Small intestine (tissue), 7 donors: ENCODE results near the gene UCN3. TPM values are rescaled to one million over a fixed set of nuclear protein-coding genes. Genes with fewer than 3 reads are reported as not detected.

ENCODE experiments used
- DNase-seq, 2 donors: peaks; one replicate each; pipeline versions ENCODE4 v3.0.0 to v3.0.0-alpha.2; 2013
- FAIRE-seq: peaks from 2 replicates; lab custom pipeline; 2012; peaks lifted over from hg19 to GRCh38; lab: Jason Lieb, UNC
- H3K27ac ChIP-seq, 3 donors: one replicate each; pipeline ENCODE4 v1.5.1; 2013; ENCODE audit warnings: low read length in 2 of 3, mild to moderate bottlenecking in 2 of 3, control low read depth in 1 of 3, inconsistent platforms in 1 of 3, low read depth in 1 of 3, moderate library complexity in 1 of 3
- H3K27me3 ChIP-seq, 3 donors: one replicate each; pipeline ENCODE4 v1.6.1; 2013; ENCODE audit warnings: low read length in 3 of 3, inconsistent platforms in 1 of 3; ENCODE audit not compliant: control insufficient read depth in 3 of 3, insufficient read depth in 3 of 3
- H3K36me3 ChIP-seq, 3 donors: one replicate each; pipeline ENCODE4 v1.6.1; 2013; ENCODE audit warnings: low read length in 3 of 3, inconsistent platforms in 1 of 3, low read depth in 1 of 3, mild to moderate bottlenecking in 1 of 3, moderate library complexity in 1 of 3; ENCODE audit not compliant: control insufficient read depth in 3 of 3, insufficient read depth in 2 of 3
- H3K4me1 ChIP-seq, 3 donors: one replicate each; pipeline ENCODE4 v1.6.1; 2013; ENCODE audit warnings: low read length in 2 of 3, inconsistent platforms in 1 of 3, low read depth in 1 of 3, mild to moderate bottlenecking in 1 of 3, moderate library complexity in 1 of 3; ENCODE audit not compliant: control insufficient read depth in 3 of 3, insufficient read depth in 2 of 3
- H3K4me3 ChIP-seq, 3 donors: one replicate each; pipeline ENCODE4 v1.5.1; 2013; ENCODE audit warnings: low read length in 3 of 3, control low read depth in 1 of 3, inconsistent platforms in 1 of 3, low read depth in 1 of 3, mild to moderate bottlenecking in 1 of 3, moderate library complexity in 1 of 3
- H3K9me3 ChIP-seq, 2 donors: one replicate each; pipeline ENCODE4 v1.6.1; 2013; ENCODE audit warnings: low read depth in 1 of 2, low read length in 1 of 2; ENCODE audit not compliant: control insufficient read depth in 2 of 2, insufficient read depth in 1 of 2
- WGBS, 3 donors: extraction: QIAGEN DNeasy Blood & Tissue Kit; methylation state at CpG; one replicate each; pipeline ENCODE4 v1.1.7; 2013; 5-methylcytosine and 5-hydroxymethylcytosine counted together
- polyA plus RNA-seq, 4 donors: library from polyadenylated mRNA; stranded (reverse) in 3 of 4; unstranded in 1 of 4; fragments of 200-250 nt in 3 of 4; fragments of 120-200 nt in 1 of 4; gene quantifications; one replicate each; pipeline versions ENCODE4 v1.2.1 to v1.2.3, GENCODE V29; 2013
- donor health status: healthy with polysubstance abuse.
- donor health status: control.
- donor health status: control.
- donor health status: Bipolar disorder and iron deficiency.
- donor health status: healthy.

The UCN3 gene
- polyA plus RNA-seq, 4 donors, result 1.9 to 5.8 (median 3.0) TPM

DNA sequence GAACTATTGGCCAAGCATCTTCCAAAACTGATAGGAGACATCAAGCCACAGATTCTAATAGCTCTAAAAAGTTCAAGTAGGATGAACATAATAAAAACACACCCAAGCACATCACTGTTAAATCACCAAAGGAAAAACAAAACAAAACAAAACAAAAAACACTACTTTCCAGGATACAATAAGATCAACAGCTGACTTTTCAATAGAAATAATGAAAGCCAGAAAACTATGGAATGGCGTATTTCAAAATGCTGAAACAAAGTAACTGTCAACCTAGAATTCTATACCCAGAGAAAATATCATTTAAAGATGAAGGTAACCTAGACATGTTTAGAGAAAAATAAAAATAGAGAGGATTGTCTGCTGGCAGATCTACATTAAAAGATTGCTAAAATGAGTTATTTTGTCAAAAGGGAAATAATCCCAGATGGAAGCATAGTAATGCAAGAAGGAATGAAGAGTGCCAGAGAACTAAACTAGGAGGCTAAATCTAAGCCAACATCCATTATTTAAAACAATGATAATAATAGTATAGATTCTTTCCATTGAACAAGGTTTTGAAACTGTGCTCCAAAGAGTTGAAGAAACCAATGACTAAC, 25.9 kb downstream of the UCN3 start:
- H3K27ac ChIP-seq, result no peak overlapping the region
- H3K36me3 ChIP-seq, result peaks cover 0 to 35% (median 14%) of the 10 kb centered on the region in 3 donors
- WGBS, 3 donors, result 92 to 100% (median 96%) methylated on average over 1 of the region's 1 CpG
- H3K4me3 ChIP-seq, result no peak overlapping the region
- DNase-seq (no peak), FAIRE-seq (no peak)
- H3K4me1 ChIP-seq, result no peaks in the 10 kb centered on the region
- H3K27me3 ChIP-seq, result no peaks in the 10 kb centered on the region
- H3K9me3 ChIP-seq, result peaks cover 2 to 16% of the 10 kb centered on the region in 2 donors

DNA sequence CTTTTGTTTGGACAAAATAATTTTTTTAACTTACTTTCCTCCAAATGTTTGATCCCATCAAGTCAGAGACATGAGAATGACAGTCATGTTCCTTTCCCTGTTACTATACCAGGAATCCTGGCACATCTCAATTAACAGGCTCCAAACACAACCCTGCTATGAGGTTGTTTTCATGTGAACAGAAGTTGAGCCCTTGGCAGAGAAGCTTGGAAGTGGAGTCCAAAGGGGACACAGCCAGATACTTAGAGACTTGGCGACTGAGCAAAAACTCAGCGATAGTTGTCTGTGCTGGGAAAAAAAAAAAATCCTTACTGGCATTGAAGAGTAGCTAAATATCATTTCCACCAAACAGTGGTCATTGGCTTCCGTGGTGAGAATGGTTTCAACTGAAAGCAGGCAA, 27.0 kb downstream of the UCN3 start:
- Histone ChIP-seq H3K4me3 (no peak overlapping the region), H3K4me1 (no peaks in the 10 kb centered on the region), H3K36me3 (peaks cover 0 to 30% (median 14%) of the 10 kb centered on the region in 3 donors), H3K9me3 (peaks cover 2 to 16% of the 10 kb centered on the region in 2 donors), H3K27ac (no peak overlapping the region), H3K27me3 (no peaks in the 10 kb centered on the region)
- no peak for FAIRE-seq
- no peak for DNase-seq
- WGBS, 3 donors, result 89 to 95% (median 89%) methylated on average over 3 of the region's 3 CpGs

DNA sequence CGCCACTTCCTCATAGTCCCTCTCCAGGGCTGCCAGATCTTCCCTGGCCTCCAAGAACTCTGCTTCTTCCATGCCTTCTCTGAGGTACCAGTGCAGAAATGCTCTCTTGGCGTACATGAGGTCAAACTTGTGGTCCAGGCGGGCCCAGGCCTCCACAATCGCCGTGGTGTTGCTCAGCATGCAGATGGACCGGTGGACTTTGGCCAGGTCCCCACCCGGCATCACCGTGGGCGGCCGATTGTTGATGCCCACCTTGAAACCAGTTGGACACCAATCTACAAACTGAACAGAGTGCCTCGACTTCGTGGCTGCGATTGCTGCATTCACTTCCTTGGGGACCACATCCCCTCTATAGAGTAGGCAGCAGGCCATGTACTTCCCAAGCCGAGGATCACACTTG, 28.8 kb downstream of the UCN3 start:
- FAIRE-seq (no peak), DNase-seq (no peak)
- no peaks in the 10 kb centered on the region for H3K4me1 ChIP-seq
- no peak overlapping the region for H3K27ac ChIP-seq
- H3K36me3 ChIP-seq, result peaks cover 0 to 29% (median 14%) of the 10 kb centered on the region in 3 donors
- 88 to 92% (median 92%) methylated on average over 14 of the region's 14 CpGs for WGBS, 3 donors
- peaks cover 2 to 16% of the 10 kb centered on the region in 2 donors for H3K9me3 ChIP-seq
- no peak overlapping the region for H3K4me3 ChIP-seq
- H3K27me3 ChIP-seq, result peaks cover 0 to 2% (median 0%) of the 10 kb centered on the region in 3 donors

DNA sequence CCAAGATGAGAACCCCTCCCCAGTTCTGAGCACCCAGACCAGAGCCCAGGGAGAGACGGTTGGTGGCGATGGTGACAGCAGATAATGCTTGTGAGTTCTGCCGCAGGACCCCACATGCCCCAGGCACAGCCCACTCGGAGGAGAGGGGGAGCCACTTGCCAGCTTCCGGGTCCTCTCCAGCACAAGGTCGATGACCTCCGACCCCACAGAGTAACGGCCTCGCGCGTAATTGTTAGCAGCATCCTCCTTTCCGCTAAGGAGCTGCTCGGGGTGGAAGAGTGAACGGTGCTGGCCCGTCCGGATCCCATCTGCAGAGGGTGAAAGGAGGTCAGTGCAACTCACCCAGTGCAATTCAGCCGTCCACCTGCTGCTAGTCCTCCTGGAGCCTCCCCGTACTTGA, 30.4 kb downstream of the UCN3 start:
- no peak for DNase-seq
- no peaks in the 10 kb centered on the region for H3K4me1 ChIP-seq

DNA sequence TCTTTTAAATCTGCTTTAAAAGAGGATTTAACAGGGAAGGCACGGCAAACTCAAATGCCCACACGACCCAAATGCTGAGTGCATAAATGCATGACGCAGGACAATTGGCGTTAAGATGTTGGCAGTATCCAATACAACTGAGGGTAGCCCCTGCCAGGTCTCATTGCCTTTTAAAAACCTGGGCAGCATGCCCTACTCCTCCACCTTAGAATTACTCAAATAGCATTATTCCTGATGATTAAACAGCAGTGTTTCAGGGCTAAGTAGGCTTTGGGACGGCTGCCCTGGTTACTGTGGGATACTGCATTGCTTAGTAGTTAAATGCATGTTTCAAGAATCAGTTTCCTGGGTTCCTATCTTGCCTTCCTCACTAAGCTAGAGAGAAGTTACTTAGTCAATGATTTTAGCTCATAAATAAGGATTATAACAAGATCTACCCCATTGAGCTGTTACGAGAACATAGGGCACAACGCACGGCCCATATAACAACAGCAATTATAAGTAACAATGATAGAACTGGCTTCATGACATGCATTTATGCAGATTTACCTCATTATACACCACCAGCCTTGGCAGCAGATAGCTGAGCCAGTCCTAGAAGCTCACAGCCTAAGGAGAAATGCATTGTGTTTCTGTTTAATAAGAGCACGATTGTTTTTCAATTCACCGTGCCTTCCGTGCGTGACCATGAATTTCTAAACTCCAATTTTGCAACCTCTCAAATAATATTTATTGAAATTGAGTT, 32.0 kb downstream of the UCN3 start:
- DNase-seq, result no peak

More for the DNA sequence above, 30.4 kb downstream of the UCN3 start:
- WGBS, 3 donors, result 91 to 95% (median 94%) methylated on average over 18 of the region's 18 CpGs
- Histone ChIP-seq H3K27ac (no peak overlapping the region), H3K27me3 (peaks cover 0 to 2% (median 0%) of the 10 kb centered on the region in 3 donors), H3K9me3 (peaks cover 2 to 16% of the 10 kb centered on the region in 2 donors), H3K36me3 (peaks cover 0 to 27% (median 16%) of the 10 kb centered on the region in 3 donors), H3K4me3 (no peak overlapping the region)
- FAIRE-seq, result no peak

DNA sequence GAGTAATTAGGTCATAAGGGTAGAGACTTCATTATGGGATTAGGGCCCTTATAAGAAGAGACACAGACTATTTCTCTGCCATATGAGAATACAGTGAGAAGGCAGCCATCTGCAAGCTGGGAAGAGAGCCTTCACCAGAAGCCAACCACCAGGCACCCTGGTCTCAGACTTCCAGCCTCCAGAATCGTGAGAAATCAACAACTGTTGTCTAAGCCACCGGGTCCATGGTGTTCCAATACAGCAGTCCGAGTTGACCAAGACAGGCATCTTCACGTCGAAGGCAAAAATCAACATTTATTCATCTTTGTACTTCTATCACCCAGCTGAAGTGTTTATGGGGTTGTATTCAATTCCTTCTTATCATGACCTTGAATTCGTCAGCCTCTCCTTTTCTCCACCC, 34.6 kb downstream of the UCN3 start:
- no peak overlapping the region for H3K27ac ChIP-seq
- no peak for FAIRE-seq
- no peaks in the 10 kb centered on the region for H3K9me3 ChIP-seq
- WGBS, 3 donors, result 55 to 71% (median 68%) methylated on average over 6 of the region's 6 CpGs
- DNase-seq, result no peak
- peaks cover 0 to 4% (median 0%) of the 10 kb centered on the region in 3 donors for H3K4me1 ChIP-seq
- H3K27me3 ChIP-seq, result peaks cover 0 to 2% (median 0%) of the 10 kb centered on the region in 3 donors
- H3K4me3 ChIP-seq, result no peak overlapping the region
- peaks cover 0 to 14% (median 10%) of the 10 kb centered on the region in 3 donors for H3K36me3 ChIP-seq

More for the DNA sequence above, 32.0 kb downstream of the UCN3 start:
- no peak for FAIRE-seq
- H3K27ac ChIP-seq, result no peak overlapping the region
- 87 to 95% (median 90%) methylated on average over 12 of the region's 12 CpGs for WGBS, 3 donors
- no peak overlapping the region for H3K4me3 ChIP-seq
- H3K9me3 ChIP-seq, result peaks cover 0 to 11% of the 10 kb centered on the region in 2 donors
- H3K4me1 ChIP-seq, result no peaks in the 10 kb centered on the region
- peaks cover 0 to 27% (median 18%) of the 10 kb centered on the region in 3 donors for H3K36me3 ChIP-seq
- peaks cover 0 to 2% (median 0%) of the 10 kb centered on the region in 3 donors for H3K27me3 ChIP-seq

DNA sequence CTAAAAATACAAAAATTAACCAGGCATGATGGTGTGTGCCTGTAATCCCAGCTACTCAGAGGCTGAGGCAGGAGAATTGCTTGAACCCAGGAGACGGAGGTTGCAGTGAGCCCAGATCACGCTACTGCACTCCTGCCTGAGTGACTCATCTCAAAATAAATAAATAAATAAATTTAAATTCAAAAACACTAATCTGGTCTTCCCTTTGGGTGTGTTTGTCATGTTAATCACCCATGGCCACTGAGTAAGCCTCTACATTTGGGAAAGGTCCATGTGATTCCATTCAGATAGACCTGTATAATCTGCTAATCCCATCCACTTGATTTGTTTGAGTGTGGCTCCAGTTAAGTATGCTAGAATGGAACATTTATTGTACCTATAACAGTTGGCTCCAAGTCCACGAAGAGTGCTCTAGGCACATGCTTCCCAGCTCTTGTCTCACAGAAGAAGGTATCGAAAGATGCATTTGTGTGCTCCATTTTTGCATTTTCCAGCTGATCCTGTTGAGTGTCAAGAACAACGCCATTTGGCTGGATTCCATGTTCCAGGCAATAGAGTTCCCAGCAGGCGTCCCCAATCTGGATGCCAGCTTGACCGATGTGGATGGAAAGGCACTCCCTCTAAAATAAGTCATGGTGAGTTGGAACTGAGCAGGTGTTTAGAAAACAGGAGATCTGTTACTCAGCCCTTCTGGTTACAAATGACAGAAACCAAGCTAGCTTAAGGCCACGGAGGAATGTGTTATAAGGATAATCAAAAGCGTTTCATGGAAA, 35.9 kb downstream of the UCN3 start:
- WGBS, 3 donors, result 88 to 93% (median 89%) methylated on average over 9 of the region's 9 CpGs
- FAIRE-seq (no peak), DNase-seq (no peak)
- Histone ChIP-seq H3K9me3 (no peaks in the 10 kb centered on the region), H3K4me3 (no peak overlapping the region), H3K36me3 (peaks cover 0 to 5% (median 5%) of the 10 kb centered on the region in 3 donors), H3K27ac (no peak overlapping the region), H3K4me1 (peaks cover 0 to 4% (median 0%) of the 10 kb centered on the region in 3 donors), H3K27me3 (peaks cover 0 to 2% (median 0%) of the 10 kb centered on the region in 3 donors)

DNA sequence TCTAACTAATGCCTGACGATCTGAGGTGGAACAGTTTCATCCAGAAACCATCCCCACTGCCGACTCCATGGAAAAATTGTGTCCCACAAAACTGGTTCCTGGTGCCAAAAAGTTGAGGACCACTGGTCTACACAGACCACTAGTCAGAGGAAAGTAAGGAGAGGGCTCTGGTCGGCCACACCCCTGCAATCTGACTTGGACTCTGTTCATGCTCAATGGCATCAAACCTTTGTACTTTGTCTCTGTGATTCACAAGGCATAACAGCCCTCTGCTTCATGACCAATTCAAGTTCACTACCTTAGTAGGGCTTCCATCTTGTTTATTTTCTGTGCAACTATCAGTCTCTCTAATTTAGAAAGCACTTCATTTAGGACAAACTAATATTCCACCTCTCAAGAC, 38.0 kb downstream of the UCN3 start:
- peaks cover 0 to 4% (median 0%) of the 10 kb centered on the region in 3 donors for H3K4me1 ChIP-seq
- peak; percentile 85 to 92 for DNase-seq
- H3K4me3 ChIP-seq, result peak overlapping the region in 2 of 3 donors; percentile 30 to 59
- WGBS, 3 donors, result 48 to 76% (median 57%) methylated on average over 3 of the region's 3 CpGs
- peaks cover 0 to 2% (median 0%) of the 10 kb centered on the region in 3 donors for H3K27me3 ChIP-seq
- no peak for FAIRE-seq
- peak overlapping the region in 2 of 3 donors; percentile 78 to 80 for H3K27ac ChIP-seq
- H3K36me3 ChIP-seq, result peaks cover 0 to 5% (median 3%) of the 10 kb centered on the region in 3 donors
- H3K9me3 ChIP-seq, result no peaks in the 10 kb centered on the region
